Activated CD8-positive, alpha-beta T cell treated with anti-CD3 and anti-CD28 coated beads for 36 hours (primary cell): Measurements from ENCODE around the gene ITSN1. TPM values are rescaled to one million over a fixed set of nuclear protein-coding genes. Genes with fewer than 3 reads are reported as not detected.

ENCODE experiments used
- ATAC-seq: fragments of 200-7000 bp; cut with Tn5 transposase; one replicate; pipeline ENCODE4 v1.10.0; 2021; ENCODE audit warnings: mild to moderate bottlenecking, moderate library complexity
- CTCF ChIA-PET: fragments of 350-600 bp; sonication (Branson Sonifier 250); formaldehyde crosslinking; loops from one replicate; lab custom pipeline; 2021; ENCODE audit warnings: antibody characterized with exemption; lab: Charles Lee
- POLR2A ChIA-PET: fragments of 350-600 bp; sonication (Branson Sonifier 250); formaldehyde crosslinking; loops from one replicate; lab custom pipeline; 2021; ENCODE audit warnings: antibody characterized with exemption; lab: Charles Lee
- DNase-seq: peaks from one replicate; pipeline ENCODE4 v3.0.0-alpha.2; 2020
- H3K27ac Mint-ChIP-seq: one replicate; pipeline ENCODE4 v1.8.0; 2021; ENCODE audit warnings: mild to moderate bottlenecking, mixed read lengths
- H3K27me3 Mint-ChIP-seq: one replicate; pipeline ENCODE4 v1.8.0; 2021; ENCODE audit warnings: mixed read lengths
- H3K36me3 Mint-ChIP-seq: one replicate; pipeline ENCODE4 v1.8.0; 2021; ENCODE audit warnings: low read depth, mixed read lengths
- H3K4me1 Mint-ChIP-seq: one replicate; pipeline ENCODE4 v1.8.0; 2021; ENCODE audit warnings: low read depth, mixed read lengths
- H3K4me3 Mint-ChIP-seq: one replicate; pipeline ENCODE4 v1.8.0; 2021; ENCODE audit warnings: mild to moderate bottlenecking, moderate library complexity, mixed read lengths
- H3K9me3 Mint-ChIP-seq: one replicate; pipeline ENCODE4 v1.8.0; 2021; ENCODE audit warnings: mixed read lengths
- CTCF ChIP-seq: fragments of 200-600 bp; IDR thresholded peaks from one replicate; pipeline ENCODE4 v1.8.0; 2022; ENCODE audit warnings: antibody characterized with exemption, mild to moderate bottlenecking
- intact Hi-C: fragments of 100-400 bp; cut with micrococcal nuclease; formaldehyde crosslinking; loops from one replicate; pipeline ENCODE4 v1.10.0; 2022
- total RNA-seq, 2 experiments: library from RNA; stranded (reverse); gene quantifications; one replicate each; pipeline ENCODE4 v1.2.3, GENCODE V29; 2021

The ITSN1 gene
- total RNA-seq, 2 experiments from 2014 or later: 4.4 to 4.7 TPM

DNA sequence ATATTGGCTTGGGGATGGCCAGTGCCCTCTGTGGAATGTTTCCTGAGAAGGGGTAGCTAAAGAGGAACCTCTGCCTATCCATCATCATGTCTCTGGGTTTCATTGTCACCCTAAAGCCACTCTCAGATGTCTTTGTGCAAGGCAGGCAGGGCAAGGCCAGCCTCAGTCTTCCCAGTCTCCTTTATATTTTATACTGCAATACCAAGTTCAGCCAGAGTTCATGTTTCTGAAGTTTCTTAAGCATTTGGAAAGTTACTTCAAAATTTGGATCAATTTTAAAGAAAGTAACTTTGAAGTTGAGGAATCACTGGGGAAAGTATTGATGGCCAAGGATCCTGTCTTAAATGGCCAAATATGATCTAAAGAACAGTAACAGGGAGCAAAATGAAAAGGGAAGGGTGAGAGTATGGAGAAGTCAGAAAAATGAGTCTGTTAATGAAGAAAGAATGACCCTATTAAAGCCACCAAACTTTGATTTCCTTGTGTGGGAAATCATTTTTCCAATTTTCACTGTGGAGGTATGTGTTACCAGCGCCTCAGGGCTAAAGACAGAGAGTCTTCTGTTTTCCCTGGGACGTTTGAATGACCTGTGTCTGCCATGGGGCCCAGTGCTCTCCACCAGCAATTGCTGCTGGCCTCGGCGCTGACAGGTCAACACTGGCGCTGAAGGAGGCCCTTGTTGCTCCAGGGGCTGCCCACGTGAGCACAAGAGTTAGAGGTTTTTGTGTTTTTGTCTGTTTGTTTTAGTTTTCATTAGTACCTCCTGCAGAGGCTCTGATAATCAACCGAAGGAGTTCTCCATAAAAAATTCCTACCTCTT, 179.4 kb downstream of the ITSN1 start:
- Mint-ChIP-seq H3K9me3 (no peaks in the 10 kb centered on the region), H3K4me3 (no peak overlapping the region), H3K27ac (no peak overlapping the region), H3K4me1 (no peaks in the 10 kb centered on the region), H3K27me3 (no peaks in the 10 kb centered on the region), H3K36me3 (no peaks in the 10 kb centered on the region)
- intact Hi-C loops: no loop called here
- CTCF ChIA-PET: interaction anchor here (1.4 kb wide), 1 partner anchor 73 kb away, joined by 3 read pairs; no protein-coding TSS in a partner anchor
- ATAC-seq (no peak), DNase-seq (no peak)
- no peak for TF ChIP-seq CTCF
- POLR2A ChIA-PET: no interaction called here

DNA sequence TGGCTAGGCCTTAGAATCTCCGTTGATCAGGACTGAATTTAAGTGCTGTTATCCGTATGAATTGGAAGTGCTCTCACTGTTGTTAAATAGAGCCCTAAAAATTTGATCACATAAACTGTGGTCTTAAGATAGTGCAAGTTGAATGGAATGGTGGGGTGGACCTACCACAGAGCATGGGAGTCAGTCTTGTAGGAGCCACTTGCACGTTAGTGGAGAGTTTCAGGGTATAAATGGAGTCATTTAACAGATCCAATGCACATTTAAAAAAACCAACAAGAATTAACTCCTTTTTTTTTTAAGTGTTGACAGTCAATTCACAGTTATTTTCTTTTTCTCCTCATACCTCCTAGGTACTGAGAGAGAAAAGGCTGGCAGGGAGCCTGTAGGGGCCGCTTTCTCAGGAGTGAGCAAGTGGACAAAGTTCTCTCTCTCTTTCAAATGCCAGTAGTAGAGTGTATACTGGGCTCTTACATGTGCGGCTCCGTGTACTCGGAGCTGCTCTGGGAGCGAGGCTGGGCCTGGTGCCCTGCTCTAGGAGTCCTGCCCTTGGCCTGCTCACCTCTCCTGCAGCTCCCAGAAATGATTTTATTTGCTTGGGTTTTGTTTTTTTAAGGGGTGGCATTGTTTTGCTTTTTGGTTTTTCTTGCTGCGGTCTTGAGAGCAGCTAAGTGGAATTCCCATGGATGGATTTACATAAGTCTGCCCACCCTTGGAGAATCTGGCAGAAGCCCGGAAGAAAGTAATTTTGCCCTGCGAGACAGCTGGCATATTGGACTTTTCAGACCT, 182.0 kb downstream of the ITSN1 start:
- no peak for ATAC-seq
- peaks cover 2% of the 10 kb centered on the region for H3K36me3 Mint-ChIP-seq
- H3K4me1 Mint-ChIP-seq: no peaks in the 10 kb centered on the region
- H3K27me3 Mint-ChIP-seq: no peaks in the 10 kb centered on the region
- H3K27ac Mint-ChIP-seq: no peak overlapping the region
- intact Hi-C loops: no loop called here
- TF ChIP-seq CTCF: no peak
- POLR2A ChIA-PET: no interaction called here
- H3K4me3 Mint-ChIP-seq: no peak overlapping the region
- CTCF ChIA-PET: no interaction called here
- H3K9me3 Mint-ChIP-seq: no peaks in the 10 kb centered on the region
- DNase-seq: no peak

DNA sequence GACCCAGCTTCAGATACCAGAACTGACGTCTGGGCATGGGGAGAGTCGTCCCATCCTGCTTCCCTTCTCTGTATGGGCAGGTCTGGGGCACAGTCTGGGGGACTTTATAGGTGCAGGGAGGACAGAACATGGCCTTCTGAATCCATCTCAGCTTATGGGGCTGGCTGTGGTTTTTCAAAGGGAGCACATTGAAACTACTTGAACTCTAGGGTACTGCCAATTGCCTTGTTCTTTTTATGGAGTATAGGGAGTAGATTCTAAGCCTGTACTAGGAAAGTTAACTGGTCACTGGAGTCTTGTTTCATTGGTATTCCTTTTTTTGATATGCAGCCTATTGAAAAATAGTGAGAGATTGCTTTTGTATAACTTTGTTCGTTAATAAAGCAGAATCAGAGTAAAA, 183.1 kb downstream of the ITSN1 start:
- DNase-seq (no peak), ATAC-seq (no peak)
- H3K27me3 Mint-ChIP-seq: no peaks in the 10 kb centered on the region
- no peaks in the 10 kb centered on the region for H3K9me3 Mint-ChIP-seq
- no peak overlapping the region for H3K27ac Mint-ChIP-seq
- no peak overlapping the region for H3K4me3 Mint-ChIP-seq
- H3K4me1 Mint-ChIP-seq: no peaks in the 10 kb centered on the region
- H3K36me3 Mint-ChIP-seq: peaks cover 2% of the 10 kb centered on the region
- POLR2A ChIA-PET: interaction anchor here (0.7 kb wide), 1 partner anchor 31 kb away, joined by 3 read pairs; no protein-coding TSS in a partner anchor
- intact Hi-C loops: no loop called here
- TF ChIP-seq CTCF: no peak
- CTCF ChIA-PET: no interaction called here

DNA sequence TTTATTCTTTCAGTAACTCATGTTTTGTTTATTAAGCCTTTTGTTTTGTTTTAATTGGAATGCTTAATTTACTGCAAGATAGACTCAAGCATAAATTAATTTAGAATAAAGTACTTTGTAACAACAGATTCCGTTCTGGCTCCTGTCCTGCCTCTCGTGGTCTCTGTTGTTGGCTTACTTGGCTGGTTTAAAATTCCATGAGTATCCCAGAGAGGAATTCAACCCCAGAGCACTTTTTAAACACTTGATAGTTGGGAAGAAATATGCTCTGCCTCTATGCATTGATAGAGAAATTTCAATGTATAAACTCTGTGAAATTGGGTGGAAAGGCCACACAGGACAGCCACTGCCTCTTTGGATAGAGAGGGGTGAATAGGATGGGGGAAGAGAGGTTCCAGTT, 183.6 kb downstream of the ITSN1 start:
- no peak overlapping the region for H3K27ac Mint-ChIP-seq
- intact Hi-C loops: no loop called here
- peaks cover 2% of the 10 kb centered on the region for H3K36me3 Mint-ChIP-seq
- no peak for TF ChIP-seq CTCF
- no peak for ATAC-seq
- DNase-seq: no peak
- ChIA-PET POLR2A (no interaction called here), CTCF (interaction anchor here (0.7 kb wide), 1 partner anchor 12 kb away, joined by 3 read pairs; no protein-coding TSS in a partner anchor)
- no peaks in the 10 kb centered on the region for H3K9me3 Mint-ChIP-seq
- H3K4me1 Mint-ChIP-seq: no peaks in the 10 kb centered on the region
- H3K27me3 Mint-ChIP-seq: no peaks in the 10 kb centered on the region
- no peak overlapping the region for H3K4me3 Mint-ChIP-seq

DNA sequence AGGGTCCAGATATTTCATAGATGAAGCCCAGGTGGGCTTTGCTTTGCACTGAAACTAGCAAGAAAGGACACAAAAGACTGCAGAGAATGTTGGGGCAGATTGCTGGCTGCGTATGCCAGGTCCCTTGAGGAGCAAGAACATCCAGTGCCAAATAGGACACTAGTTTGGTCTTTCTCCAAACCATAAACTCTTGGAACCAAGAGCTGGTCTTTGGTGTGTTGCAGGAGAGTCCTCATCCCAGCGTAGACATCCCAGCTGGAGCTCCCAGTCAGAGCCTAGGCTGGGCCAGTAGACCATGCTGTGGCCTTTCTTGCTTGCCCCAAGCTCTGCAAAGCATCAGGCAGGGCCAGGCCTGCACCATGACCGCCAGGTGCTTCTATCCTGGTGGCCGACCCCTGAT, 185.8 kb downstream of the ITSN1 start:
- H3K27ac Mint-ChIP-seq: no peak overlapping the region
- no peaks in the 10 kb centered on the region for H3K9me3 Mint-ChIP-seq
- intact Hi-C loops: no loop called here
- H3K36me3 Mint-ChIP-seq: peaks cover 4% of the 10 kb centered on the region
- no peak overlapping the region for H3K4me3 Mint-ChIP-seq
- H3K4me1 Mint-ChIP-seq: no peaks in the 10 kb centered on the region
- no peak for ATAC-seq
- DNase-seq: no peak
- CTCF ChIA-PET: no interaction called here
- H3K27me3 Mint-ChIP-seq: no peaks in the 10 kb centered on the region
- TF ChIP-seq CTCF: no peak
- POLR2A ChIA-PET: no interaction called here
